ENCODE measurements around the gene LAD1. TPM values are rescaled to one million over a fixed set of nuclear protein-coding genes. Genes with fewer than 3 reads are reported as not detected.

LAD1 gene
- total and polyA plus RNA-seq, 4 donors = 17.8 to 63.8 (median 38.7) TPM

DNA sequence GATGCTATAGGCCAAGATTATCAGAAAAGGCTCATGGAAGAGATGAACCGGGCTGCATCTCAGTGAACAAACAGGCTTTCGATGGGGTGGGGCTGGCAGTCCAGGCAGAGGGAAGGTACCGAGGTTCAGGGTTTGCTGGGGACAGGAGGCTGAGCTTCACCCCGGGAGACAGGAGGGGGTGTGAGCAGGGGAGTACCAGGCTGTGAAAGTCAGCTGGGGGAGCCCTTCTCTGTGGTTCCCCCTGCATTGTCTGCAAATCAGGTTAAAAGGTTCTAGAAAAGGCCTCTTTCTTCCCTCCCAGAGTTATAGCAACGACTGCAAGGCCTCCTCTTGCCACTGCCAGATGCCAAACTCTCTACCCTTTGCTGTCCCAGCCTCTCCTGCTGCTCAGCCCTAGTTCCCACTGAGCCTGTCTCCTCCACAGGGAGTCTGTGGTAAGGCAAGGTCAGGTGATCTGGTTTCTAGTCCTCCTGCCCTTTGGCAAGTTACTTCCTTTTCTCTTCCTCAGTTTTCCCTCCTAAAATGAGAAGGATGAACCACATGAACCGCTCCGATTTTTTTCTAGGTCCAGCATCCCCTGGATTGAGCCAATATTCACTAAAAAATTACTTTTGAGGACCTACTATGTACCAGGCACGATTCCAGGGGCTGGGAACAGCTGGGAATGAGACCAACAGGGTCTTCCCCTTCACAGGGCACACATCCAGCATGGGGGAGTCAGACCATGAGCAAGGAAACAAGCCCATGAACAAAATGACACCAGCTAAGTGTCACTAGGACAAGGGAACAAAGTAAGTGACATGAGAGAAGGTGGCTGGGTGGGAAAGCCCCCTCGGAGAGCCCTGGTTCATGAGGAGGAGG is 7.2 kb downstream of the LAD1 start:
- ATAC-seq (ENCODE audit: insufficient read depth, low FRiP score) (no peak), DNase-seq (no peak)
- peaks cover 0 to 8% (median 3%) of the 10 kb centered on the region in 5 donors for H3K4me1 ChIP-seq (ENCODE audit: control insufficient read depth in 5 of 5, insufficient read depth in 5 of 5, low read length in 5 of 5)
- H3K36me3 ChIP-seq (ENCODE audit: control insufficient read depth in 4 of 4, insufficient read depth in 4 of 4, low read length in 4 of 4) = no peaks in the 10 kb centered on the region
- H3K4me3 ChIP-seq = no peak overlapping the region
- no peaks in the 10 kb centered on the region for H3K27me3 ChIP-seq (ENCODE audit: control insufficient read depth in 3 of 3, insufficient read depth in 3 of 3, low read length in 2 of 3)
- H3K27ac ChIP-seq (ENCODE audit: low read depth in 1 of 2, low read length in 1 of 2) = no peak overlapping the region
- no peak overlapping the region for H3K9ac ChIP-seq (ENCODE audit: insufficient read depth in 1 of 2, low read length in 2 of 2)
- TF ChIP-seq CTCF (IDR thresholded peaks at IDR 0.05; ENCODE audit: control extremely low read depth, extremely low read depth) = no peak
- H3K9me3 ChIP-seq (ENCODE audit: control insufficient read depth in 4 of 4, insufficient read depth in 3 of 4, low read length in 3 of 4) = no peaks in the 10 kb centered on the region
- WGBS, 2 donors = 80 to 87% methylated on average over 9 of the region's 9 CpGs

GRCh38 chr1:201391225-201391624 is 7.9 kb downstream of the LAD1 start:
- ATAC-seq (ENCODE audit: insufficient read depth, low FRiP score) = no peak
- 92 to 100% methylated on average over 1 of the region's 1 CpG for WGBS, 2 donors

DNA sequence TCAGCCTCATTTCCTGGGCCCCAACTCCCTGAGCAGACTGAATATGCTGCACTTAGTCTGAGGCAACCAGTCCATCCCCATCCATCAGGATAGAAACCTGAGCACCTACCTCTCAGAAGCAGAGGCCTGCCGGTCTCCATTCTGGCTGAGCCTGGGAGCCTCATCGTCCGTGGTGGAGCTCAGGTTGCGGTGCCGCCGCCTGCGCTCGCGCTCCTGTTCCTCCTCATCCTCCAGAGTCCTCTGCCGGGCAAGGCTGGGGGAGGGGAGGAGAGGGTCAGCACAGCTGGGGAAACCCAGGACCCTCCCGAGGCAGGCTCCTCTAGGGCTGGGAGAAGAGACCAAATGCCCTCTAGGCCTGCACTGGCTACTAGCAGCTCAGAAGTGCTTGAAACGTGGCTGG is 10.1 kb downstream of the LAD1 start:
- Histone ChIP-seq H3K4me1 (ENCODE audit: control insufficient read depth in 5 of 5, insufficient read depth in 5 of 5, low read length in 5 of 5) (peaks cover 0 to 3% (median 2%) of the 10 kb centered on the region in 5 donors), H3K36me3 (ENCODE audit: control insufficient read depth in 4 of 4, insufficient read depth in 4 of 4, low read length in 4 of 4) (no peaks in the 10 kb centered on the region), H3K9ac (ENCODE audit: insufficient read depth in 1 of 2, low read length in 2 of 2) (no peak overlapping the region), H3K4me3 (no peak overlapping the region), H3K27ac (ENCODE audit: low read depth in 1 of 2, low read length in 1 of 2) (no peak overlapping the region), H3K27me3 (ENCODE audit: control insufficient read depth in 3 of 3, insufficient read depth in 3 of 3, low read length in 2 of 3) (no peaks in the 10 kb centered on the region), H3K9me3 (ENCODE audit: control insufficient read depth in 4 of 4, insufficient read depth in 3 of 4, low read length in 3 of 4) (no peaks in the 10 kb centered on the region)
- WGBS, 2 donors = 88 to 93% methylated on average over 12 of the region's 12 CpGs
- TF ChIP-seq CTCF (IDR thresholded peaks at IDR 0.05; ENCODE audit: control extremely low read depth, extremely low read depth) = no peak
- DNase-seq (no peak), ATAC-seq (ENCODE audit: insufficient read depth, low FRiP score) (no peak)

More at GRCh38 chr1:201391225-201391624, 7.9 kb downstream of the LAD1 start:
- no peaks in the 10 kb centered on the region for H3K27me3 ChIP-seq (ENCODE audit: control insufficient read depth in 3 of 3, insufficient read depth in 3 of 3, low read length in 2 of 3)
- peaks cover 0 to 4% (median 3%) of the 10 kb centered on the region in 5 donors for H3K4me1 ChIP-seq (ENCODE audit: control insufficient read depth in 5 of 5, insufficient read depth in 5 of 5, low read length in 5 of 5)
- H3K36me3 ChIP-seq (ENCODE audit: control insufficient read depth in 4 of 4, insufficient read depth in 4 of 4, low read length in 4 of 4) = no peaks in the 10 kb centered on the region
- no peak overlapping the region for H3K27ac ChIP-seq (ENCODE audit: low read depth in 1 of 2, low read length in 1 of 2)
- no peak for TF ChIP-seq CTCF (IDR thresholded peaks at IDR 0.05; ENCODE audit: control extremely low read depth, extremely low read depth)
- no peak overlapping the region for H3K9ac ChIP-seq (ENCODE audit: insufficient read depth in 1 of 2, low read length in 2 of 2)
- H3K4me3 ChIP-seq = no peak overlapping the region
- no peak for DNase-seq
- H3K9me3 ChIP-seq (ENCODE audit: control insufficient read depth in 4 of 4, insufficient read depth in 3 of 4, low read length in 3 of 4) = no peaks in the 10 kb centered on the region
